NCI-H187 (cell line): Measurements from ENCODE around the gene FIGNL2.

Experiments
- DNase-seq, 2 experiments: peaks; one replicate each; lab custom pipeline; 2025; lab: John Stamatoyannopoulos, UW

FIGNL2 gene

DNA sequence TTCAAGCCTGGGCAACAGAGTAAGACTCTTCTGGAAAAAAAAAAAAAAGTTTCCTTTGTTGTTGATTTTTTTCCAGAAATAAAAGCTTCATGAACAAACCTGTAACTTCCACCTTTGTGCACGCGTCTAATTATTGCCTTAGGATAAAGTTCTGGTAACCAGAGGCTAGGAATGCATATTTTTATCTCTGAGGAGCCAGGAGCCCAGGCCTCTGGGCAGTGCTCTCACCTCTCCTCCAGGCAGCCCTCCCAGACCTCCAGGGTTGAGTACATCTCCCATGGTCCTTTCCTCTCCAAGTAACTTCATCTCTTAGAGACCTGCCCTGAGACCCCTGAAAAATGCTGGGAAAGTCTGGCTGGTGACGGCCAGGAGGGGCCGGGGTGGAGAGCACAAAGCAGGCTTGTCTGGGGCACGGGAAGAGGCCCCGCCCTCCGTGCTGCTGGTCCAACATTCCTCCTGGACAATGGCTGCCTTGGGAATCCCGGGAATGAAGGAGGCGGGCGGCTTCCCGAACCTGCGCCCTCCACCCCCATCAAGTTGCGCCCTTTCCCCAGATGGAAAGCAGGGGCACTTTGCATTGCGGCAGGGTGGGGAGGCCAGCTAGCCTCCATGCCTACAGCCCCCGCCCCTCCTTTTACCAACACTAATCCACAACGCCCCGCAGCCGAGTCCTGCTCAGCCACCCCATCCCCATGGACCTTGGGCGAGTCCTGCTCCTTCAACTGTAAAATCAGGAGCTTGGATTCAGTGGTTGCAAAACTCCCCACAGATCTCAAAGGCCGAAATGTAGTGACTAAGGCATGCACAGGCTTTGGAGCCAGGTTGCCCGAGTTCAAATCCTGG is 7.3 kb upstream of the FIGNL2 start:
- no peak for DNase-seq

GRCh38 chr12:51852404-51853137 is 4.1 kb upstream of the FIGNL2 start:
- DNase-seq: no peak

- DNase-seq: no peak
These were observed 3.1 kb upstream of the FIGNL2 start for GRCh38 chr12:51851413-51852124.

GRCh38 chr12:51850965-51851299 is 2.4 kb upstream of the FIGNL2 start:
- DNase-seq: no peak

DNA sequence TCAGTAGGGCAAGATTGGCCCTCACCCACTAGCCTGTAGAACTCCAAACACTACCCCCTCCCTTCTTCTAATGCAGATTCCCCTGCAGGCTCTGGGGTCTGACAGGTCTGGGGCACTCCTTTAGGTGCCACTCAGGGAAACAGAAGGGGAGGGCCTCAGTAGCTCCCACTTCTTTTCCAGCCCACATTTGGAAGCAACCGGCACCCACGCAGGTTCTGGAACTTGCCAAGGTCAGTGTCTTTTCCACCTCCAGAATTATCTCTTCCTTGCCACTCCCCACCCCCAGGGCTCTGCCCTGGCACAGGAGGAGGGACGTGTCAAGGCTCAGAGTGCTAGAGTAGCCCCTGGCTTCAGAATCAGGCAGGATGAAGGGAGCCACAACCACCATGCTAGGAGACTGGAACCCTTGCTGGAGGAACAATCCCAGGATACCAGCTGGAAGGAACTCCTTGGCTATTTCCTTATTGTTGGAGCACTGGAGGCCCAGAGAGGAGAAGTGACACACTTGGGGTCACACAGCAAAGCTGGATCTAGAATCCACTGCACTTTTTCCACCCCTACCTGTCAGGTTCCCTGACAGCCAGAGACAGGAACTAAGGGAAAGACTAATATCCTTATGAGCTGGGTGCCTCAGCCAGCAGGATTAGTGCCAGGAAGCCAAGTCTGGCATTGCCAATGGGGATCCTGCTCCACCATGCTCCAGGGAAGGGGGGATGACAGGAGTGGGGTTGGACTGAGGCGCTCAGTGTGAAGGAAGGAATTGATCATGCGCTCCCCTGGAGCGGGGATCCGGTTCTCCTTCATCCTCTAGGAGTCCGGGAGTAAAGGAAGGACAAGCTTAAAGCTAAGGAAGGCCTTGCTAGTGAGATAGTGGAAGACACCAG is 1.8 kb upstream of the FIGNL2 start:
- DNase-seq: no peak

- no peak for DNase-seq
These were observed 570 bp upstream of the FIGNL2 start for GRCh38 chr12:51848841-51849735.

DNA sequence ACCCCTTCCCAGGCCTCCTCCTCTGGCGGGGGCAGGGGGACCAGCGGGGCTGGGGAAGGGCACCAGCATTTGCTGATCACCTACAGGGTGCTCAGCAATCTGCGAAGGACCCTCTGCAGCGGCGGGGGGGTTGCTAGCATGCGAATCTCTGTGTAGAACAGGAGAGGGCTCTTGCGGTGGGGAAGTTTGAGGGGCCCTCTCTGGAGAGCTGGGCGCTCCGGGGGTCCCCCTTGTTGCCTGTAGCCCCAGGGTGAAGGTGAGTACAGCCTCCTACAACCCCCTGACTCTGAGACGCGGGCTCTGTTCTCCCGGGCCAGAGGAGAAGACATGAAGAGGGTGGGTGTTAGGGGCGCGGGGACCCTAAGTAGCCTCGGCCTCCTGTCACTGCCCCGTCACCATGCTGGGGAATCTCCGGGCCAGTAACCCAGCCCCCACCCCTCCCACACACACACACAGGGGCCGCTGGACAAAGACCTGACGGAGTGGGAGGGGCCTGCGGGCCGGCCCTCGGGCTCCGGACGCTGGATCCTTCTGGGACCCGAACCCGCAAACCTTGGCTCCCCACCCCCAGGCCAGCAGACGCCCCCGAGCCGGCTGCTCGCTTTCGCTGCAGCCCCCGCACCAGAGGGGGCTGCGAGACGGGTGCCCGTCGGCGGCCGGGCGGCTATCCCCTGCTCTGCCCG is 734 bp downstream of the FIGNL2 start:
- no peak for DNase-seq

DNA sequence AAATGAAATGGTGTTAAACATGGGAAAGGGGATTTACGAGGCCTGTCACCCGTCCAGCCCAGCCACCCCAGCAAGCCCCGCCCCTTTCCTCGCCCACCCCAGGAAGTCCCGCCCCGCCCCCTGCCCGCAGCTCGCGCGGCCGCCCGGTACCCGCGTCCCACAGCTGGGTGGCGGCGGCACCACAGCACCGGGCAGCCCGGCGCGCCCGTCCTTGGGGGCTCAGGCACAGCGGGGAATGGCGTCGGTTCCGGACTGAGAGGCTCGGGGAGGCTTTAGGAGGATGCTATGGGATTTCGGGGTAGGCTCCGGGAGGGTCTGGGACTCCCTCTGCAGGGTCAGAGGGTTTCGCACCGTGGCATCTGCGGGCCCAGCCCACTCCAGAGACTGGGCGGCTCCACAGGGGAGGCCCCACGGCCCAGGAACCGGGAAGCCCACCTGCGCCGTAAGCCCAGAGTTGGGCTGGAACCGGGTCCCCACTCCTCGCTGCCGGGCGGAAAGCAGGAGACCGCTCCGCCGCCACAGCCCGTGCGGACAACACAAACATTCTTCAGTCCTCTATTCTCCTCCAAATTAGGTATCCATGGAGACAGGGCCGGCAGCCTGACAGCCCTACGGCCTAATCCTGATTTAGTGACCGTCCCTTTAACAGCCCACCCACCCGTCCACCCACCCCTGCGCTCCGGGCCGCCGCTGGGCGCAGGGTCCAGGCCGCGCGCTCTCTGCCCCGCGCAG is 1.4 kb downstream of the FIGNL2 start:
- no peak for DNase-seq

GRCh38 chr12:51846271-51846691 is 2.2 kb downstream of the FIGNL2 start:
- no peak for DNase-seq

- DNase-seq: no peak
These were observed 3.0 kb downstream of the FIGNL2 start for GRCh38 chr12:51845482-51845881.

- DNase-seq: no peak
These were observed 3.7 kb downstream of the FIGNL2 start for GRCh38 chr12:51844854-51845253.

- DNase-seq: no peak
These were observed 6.8 kb downstream of the FIGNL2 start for GRCh38 chr12:51841727-51842126.

GRCh38 chr12:51840966-51841365 is 7.6 kb downstream of the FIGNL2 start:
- no peak for DNase-seq

- no peak for DNase-seq
These were observed 9.1 kb downstream of the FIGNL2 start for GRCh38 chr12:51839310-51839947.

DNA sequence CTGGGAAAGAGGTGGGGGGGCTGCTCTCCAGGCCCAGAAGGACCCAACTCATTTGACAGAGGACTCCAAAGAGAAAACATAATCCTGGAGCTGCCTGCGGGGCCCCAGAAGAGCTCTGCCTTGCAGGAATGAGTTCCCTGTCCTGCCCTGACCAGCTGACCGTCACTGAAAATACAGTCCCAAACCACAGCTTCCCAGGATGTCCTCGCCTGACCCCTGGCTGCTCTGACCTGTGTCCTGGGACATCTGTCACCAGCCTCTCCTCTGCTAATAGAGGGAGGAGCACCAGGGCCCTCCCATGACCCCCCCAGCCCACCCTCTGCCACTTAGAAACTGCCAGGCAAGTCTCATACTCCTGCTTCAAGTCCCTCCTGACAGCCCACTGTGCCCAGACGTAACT is 9.8 kb downstream of the FIGNL2 start:
- DNase-seq: no peak

- no peak for DNase-seq
These were observed 10.5 kb downstream of the FIGNL2 start for GRCh38 chr12:51838036-51838435.

DNA sequence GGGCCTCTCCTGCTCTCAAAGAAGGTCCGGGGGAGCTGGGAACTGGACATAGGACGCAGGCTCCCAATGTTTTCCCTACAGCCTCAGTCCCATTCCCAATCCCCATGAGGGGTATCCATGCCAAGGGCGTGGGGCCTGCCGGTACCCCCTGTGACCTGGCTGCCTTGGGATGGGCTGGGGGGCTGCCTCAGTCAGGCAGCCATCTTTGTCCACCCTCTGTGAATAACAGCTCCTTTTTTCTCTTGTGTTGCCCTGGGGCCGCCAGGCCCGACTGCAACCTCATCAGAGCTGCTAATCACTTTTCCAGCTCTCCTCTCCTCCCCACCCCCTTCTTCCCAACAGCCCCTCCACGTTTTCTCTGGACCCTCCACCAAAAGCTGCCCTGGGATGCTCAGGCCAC is 11.2 kb downstream of the FIGNL2 start:
- DNase-seq: no peak

GRCh38 chr12:51836827-51837173 is 11.7 kb downstream of the FIGNL2 start:
- no peak for DNase-seq
